Endothelial cell of umbilical vein (primary cell): Measurements from ENCODE around the gene RPS24.

Experiments
- CTCF ChIP-seq, 2 donors: IDR thresholded peaks; 1 replicate in 1 of 2; 2 replicates in 1 of 2; pipeline ENCODE4 v1.5.1; 2011; ENCODE audit warnings: low read length in 2 of 2, mild to moderate bottlenecking in 2 of 2, moderate library complexity in 2 of 2, control low read depth in 1 of 2, inconsistent platforms in 1 of 2, low read depth in 1 of 2; ENCODE audit not compliant: insufficient read depth in 1 of 2; ENCODE audit errors: extremely low read depth in 1 of 2
- EZH2 ChIP-seq: IDR thresholded peaks from 2 replicates; pipeline ENCODE4 v1.6.1; 2012; ENCODE audit warnings: borderline replicate concordance, low read depth, mild to moderate bottlenecking, moderate library complexity, low read length, inconsistent platforms; ENCODE audit not compliant: severe bottlenecking
- POLR2A ChIP-seq: IDR thresholded peaks from 2 replicates; pipeline ENCODE4 v1.6.1; 2012; ENCODE audit warnings: low read depth, mild to moderate bottlenecking, control low read depth, low read length

- TF ChIP-seq EZH2 (no peak), CTCF (IDR thresholded peaks at IDR 0.05; ENCODE audit: extremely low read depth in 1 of 2, insufficient read depth in 1 of 2, low read depth in 1 of 2, low read length in 2 of 2) (no peak), POLR2A (no peak)
Measured at GRCh38 chr10:77987671-77988255, 45.9 kb upstream of the RPS24 start.
